GM19238 (cell line): Measurements from ENCODE around the gene C11orf86.

Experiments used
- DNase-seq: peaks from one replicate; pipeline ENCODE4 v3.0.0; 2011; ENCODE audit warnings: low spot score; ENCODE audit not compliant: insufficient read length

C11orf86 gene

GRCh38 chr11:67024410-67024809 is 49.3 kb downstream of the C11orf86 start:
- DNase-seq, result no peak

- no peak for DNase-seq
Measured at GRCh38 chr11:67024966-67025365, 49.9 kb downstream of the C11orf86 start.

- DNase-seq, result no peak
Measured at GRCh38 chr11:67025750-67026149, 50.6 kb downstream of the C11orf86 start.
